GM10248 (cell line): ENCODE data around the gene ORM2.

Experiments
- CTCF ChIA-PET: fragments of 300-600 bp; sonication (Branson Sonifier 250); formaldehyde crosslinking; extraction: SDS; loops from one replicate; lab custom pipeline; 2021; ENCODE audit warnings: antibody characterized with exemption; lab: Yijun Ruan, JAX
- POLR2A ChIA-PET: fragments of 350-650 bp; sonication (Branson Sonifier 250); formaldehyde crosslinking; extraction: SDS; loops from one replicate; lab custom pipeline; 2020; ENCODE audit warnings: antibody characterized with exemption; lab: Yijun Ruan, JAX
- DNase-seq: peaks from one replicate; pipeline ENCODE4 v3.0.0; 2012; ENCODE audit errors: extremely low spot score
- TF ChIP-seq, protein P1 (sequence below): IDR thresholded peaks from 2 replicates; pipeline ENCODE4 v1.5.1; 2012; ENCODE audit warnings: mild to moderate bottlenecking, low read depth; ENCODE audit errors: extremely low read depth, missing control alignments, control extremely low read depth

Gene ORM2

DNA sequence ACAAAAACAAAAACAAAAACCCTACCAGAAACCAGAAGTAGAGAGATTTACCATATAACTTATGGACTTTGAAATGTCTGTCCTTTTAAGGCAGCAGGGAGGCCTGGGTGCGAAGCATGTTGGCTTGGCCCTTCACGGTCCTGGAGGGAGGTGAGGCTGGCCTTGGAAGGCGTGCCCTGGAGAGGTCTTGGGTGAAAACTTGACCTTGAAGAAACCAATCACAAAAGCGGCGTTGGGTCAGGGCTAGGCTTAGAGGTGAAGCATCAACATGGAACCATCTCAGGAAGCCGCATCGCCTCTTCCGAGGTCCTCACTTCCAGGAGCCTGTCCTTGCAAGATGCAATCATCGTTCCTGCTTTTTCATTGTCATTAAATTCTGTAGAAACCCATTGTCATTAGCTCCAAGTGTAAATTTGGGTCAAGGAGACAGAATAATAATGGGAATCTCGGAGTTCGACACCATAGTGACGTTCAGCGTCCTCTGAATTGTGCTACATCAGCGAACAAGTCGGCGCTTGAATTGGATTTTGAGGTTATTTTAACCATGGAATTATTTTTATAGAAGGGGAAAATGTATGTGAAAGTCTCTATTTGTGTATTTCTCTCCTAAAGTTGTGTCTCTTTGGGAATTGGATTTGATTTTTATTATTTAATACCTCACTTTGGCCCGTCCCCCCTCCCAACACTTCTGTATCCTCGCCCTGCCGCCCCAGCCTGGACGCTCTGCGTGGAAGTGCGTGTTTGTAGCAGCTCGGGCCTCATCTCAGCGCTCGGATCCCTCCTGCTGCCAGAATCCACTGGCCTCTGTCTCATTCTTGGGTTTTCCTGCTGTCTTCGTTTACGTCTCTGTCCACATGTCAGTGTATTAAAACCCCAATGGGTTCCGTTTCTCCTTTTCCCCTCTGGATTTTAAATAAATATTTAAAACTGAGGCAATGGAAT lies 17.8 kb upstream of the ORM2 start:
- ChIA-PET POLR2A (no interaction called here), CTCF (interaction anchor here (0.7 kb wide), 1 partner anchor 21 kb away, joined by 4 read pairs; no protein-coding TSS in a partner anchor)
- no peak for DNase-seq
- TF ChIP-seq, protein P1, sequence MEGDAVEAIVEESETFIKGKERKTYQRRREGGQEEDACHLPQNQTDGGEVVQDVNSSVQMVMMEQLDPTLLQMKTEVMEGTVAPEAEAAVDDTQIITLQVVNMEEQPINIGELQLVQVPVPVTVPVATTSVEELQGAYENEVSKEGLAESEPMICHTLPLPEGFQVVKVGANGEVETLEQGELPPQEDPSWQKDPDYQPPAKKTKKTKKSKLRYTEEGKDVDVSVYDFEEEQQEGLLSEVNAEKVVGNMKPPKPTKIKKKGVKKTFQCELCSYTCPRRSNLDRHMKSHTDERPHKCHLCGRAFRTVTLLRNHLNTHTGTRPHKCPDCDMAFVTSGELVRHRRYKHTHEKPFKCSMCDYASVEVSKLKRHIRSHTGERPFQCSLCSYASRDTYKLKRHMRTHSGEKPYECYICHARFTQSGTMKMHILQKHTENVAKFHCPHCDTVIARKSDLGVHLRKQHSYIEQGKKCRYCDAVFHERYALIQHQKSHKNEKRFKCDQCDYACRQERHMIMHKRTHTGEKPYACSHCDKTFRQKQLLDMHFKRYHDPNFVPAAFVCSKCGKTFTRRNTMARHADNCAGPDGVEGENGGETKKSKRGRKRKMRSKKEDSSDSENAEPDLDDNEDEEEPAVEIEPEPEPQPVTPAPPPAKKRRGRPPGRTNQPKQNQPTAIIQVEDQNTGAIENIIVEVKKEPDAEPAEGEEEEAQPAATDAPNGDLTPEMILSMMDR: no peak

DNA sequence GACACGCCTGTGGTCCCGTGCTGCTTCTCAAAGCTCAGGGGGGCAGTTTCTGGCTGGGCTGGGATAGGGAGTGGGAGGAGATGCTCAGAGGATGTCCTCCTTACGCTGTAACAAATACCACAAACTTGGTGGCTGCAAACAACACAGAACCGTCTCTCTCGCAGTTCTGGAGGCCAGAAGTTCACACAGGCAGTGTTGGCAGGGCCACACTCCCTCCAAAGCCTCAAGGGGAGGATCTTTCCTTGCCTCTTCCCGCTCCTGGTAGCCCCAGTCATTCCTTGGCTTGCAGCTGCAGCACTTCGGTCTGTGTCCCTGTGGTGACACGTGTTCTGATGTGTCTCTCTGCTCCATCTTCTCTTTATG lies 17.2 kb upstream of the ORM2 start:
- ChIA-PET CTCF (interaction anchor here (0.7 kb wide), 1 partner anchor 22 kb away, joined by 4 read pairs; no protein-coding TSS in a partner anchor), POLR2A (no interaction called here)
- TF ChIP-seq, protein P1: no peak
- no peak for DNase-seq

GRCh38 chr9:114313186-114313585 lies 16.5 kb upstream of the ORM2 start:
- CTCF ChIA-PET: interaction anchor here (1.3 kb wide), 1 partner anchor 22 kb away, joined by 4 read pairs; no protein-coding TSS in a partner anchor

DNA sequence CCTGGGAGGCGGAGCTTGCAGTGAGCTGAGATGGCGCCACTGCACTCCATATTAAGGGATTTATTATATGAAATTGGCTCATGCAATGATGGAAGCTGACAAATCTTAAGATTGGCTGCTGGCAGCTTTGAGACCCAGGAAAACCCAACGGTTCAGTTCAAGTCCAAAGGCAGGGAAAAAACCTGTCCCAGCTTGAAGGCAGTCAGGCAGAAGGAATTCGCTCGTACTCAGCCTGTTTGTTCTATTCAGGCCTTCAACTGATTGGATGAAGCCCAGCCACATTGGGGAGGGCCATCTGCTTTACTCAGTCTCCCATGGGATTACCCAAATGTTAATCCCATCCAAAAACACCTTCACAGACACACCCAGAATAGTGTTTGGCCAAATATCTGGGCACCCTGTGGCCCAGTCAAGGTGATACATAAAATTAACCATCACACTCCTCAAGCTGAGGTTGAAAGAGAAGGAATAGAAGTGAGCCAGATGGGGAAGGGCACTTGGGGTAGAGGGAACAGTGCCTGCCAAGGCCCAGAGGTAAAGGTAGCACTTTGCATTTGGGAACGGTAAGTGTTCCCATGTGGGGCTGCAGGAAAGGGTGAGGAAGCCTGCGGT lies 15.3 kb upstream of the ORM2 start:
- POLR2A ChIA-PET: no interaction called here
- TF ChIP-seq, protein P1: no peak
- CTCF ChIA-PET: interaction anchor here (1.3 to 1.6 kb wide), 2 partner anchors 10 to 23 kb away, joined by 4 to 5 read pairs; no protein-coding TSS in a partner anchor
- no peak for DNase-seq

More at GRCh38 chr9:114313186-114313585, 16.5 kb upstream of the ORM2 start:
- POLR2A ChIA-PET: no interaction called here
- TF ChIP-seq, protein P1: no peak
- no peak for DNase-seq

GRCh38 chr9:114314881-114315722 lies 14.6 kb upstream of the ORM2 start:
- ChIA-PET CTCF (interaction anchor here (1.6 kb wide), 1 partner anchor 10 kb away, joined by 5 read pairs; no protein-coding TSS in a partner anchor), POLR2A (no interaction called here)
- DNase-seq: no peak
- TF ChIP-seq, protein P1: no peak
